D341Med (cell line): ENCODE data around the gene FADS2.
A peak's percentile ranks its signal among the peaks of the same experiment; 100 is the strongest.

ENCODE experiments used
- DNase-seq: peaks from one replicate; pipeline ENCODE4 v3.0.0; 2012; ENCODE audit warnings: low spot score

FADS2 gene

DNA sequence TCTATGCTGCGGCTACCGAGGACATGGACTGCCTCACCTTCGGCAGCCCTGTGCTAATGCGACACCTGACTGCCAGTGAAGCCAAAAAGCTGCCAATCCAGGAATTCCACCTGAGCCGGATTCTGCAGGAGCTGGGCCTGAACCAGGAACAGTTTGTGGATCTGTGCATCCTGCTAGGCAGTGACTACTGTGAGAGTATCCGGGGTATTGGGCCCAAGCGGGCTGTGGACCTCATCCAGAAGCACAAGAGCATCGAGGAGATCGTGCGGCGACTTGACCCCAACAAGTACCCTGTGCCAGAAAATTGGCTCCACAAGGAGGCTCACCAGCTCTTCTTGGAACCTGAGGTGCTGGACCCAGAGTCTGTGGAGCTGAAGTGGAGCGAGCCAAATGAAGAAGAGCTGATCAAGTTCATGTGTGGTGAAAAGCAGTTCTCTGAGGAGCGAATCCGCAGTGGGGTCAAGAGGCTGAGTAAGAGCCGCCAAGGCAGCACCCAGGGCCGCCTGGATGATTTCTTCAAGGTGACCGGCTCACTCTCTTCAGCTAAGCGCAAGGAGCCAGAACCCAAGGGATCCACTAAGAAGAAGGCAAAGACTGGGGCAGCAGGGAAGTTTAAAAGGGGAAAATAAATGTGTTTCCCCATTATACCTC, 32.1 kb upstream of the FADS2 start:
- no peak for DNase-seq

DNA sequence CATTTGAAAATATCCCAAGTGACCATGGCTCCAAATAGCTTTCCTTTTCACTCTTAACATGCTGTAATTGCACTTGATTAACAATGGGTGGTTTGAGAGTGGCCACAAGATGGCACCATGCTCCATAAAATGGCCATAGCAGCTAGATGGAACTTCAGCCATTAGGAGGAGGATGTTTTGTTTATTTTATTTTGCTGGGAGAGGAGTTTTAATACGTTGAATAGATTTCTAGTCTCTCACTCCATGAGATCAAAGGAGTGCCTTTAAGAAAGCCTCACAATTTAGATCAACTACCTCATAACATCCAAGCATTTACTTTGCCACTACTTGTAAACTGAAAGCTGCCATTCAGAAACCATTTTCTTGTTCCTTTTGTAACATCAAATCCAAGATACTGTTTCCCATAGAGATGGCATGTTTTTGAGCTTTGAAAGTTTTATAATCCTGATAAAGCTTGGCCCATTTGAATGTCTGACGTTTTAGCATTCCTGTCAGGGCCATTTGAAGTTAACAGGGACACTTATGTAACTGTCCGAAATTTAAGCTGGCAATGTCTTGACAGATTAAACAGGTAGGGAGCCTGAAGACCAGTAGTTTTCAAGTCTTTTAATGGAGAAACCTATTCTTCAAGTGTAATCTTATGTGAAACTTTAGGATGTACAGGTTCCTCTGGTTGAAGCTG, 30.7 kb upstream of the FADS2 start:
- peak; percentile 54 for DNase-seq

DNA sequence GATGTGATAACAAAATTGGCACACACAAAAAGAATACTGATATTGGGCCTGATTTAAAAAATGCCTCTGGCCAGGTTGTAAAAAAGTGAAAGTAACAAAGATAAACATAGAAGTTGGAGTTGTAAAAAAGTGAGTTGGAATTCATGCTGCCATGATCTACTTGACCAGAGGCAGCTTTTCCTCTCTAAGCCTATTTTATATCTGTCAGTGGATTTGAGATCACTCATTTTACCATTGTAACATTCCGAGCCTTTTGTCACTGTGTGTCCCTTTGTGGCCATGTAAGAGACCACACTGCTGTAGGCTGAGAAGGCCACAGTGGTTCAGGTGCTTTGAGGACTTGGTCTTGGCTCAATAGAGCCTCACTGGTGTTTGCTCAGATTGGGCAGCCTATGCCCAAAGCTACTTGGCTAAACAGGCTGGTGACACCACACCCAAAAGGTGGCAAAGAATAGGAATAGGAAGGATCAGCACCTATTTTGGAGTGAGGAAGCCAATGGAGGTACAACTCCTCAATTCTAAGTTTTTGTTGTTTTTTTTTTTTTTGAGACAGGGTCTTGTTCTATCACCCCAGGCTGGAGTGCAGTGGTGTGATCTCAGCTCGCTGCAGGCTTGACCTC, 28.3 kb upstream of the FADS2 start:
- DNase-seq, result no peak

DNA sequence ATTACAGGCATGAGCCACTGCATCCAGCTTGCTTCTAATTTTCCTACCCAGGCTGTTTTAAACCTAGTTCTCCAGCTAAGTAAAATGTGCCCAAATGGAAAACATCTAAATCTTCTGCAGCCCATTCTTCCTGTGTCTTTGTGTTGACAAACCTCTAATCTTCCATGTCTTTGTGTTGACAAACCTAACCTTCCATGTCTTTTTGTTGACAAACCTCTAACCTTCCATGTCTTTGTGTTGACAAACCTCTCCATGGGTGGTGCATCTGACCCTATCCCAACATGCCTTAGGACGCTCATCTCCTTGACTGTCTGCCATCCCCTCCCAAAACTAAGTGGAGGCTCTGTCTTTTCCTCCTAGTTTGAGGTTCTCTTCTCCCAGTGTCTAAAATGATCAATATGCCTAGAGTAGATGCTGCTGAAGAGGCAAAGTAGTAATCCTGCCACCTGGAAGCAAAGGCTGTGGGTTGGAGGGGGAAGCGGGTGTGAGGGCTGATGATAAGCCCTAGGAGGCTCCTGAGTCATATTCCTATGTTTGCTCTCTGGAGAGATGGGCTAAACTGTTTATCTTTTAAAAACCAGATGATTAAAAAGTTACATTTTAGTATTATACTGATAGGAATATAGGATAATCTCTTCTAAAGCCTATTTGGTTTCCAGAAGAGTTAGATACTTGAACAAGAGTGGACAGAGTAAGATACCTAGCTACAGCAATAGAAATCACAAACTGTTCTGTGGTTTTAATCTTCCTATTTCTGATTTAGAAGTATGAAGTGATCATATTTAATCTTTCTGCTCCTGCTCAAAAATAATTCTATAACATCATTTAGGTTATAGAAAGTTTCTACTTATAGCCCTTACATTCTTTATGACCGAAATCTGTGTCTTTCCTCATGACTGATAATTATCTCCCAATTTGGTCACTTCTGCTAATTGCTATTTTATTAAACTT, 27.5 kb upstream of the FADS2 start:
- no peak for DNase-seq

DNA sequence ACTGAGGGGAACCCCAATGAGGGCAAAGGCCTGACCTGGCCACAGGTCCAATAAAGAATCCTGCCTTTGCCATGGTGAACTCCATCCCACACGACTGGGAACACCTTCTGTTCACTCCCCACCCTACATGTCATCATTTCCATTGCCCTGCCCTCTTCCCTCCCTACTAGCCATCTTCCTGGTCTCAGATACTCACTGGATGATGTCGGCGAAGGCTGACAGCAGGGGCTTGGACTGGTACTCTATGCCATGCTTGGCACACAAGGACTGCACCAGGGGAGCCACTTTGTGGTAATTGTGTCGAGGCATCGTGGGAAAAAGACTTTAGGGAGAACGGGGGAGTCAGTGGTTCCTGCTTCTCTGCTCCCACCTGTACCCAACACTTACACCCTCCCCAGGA, 25.5 kb upstream of the FADS2 start:
- no peak for DNase-seq

DNA sequence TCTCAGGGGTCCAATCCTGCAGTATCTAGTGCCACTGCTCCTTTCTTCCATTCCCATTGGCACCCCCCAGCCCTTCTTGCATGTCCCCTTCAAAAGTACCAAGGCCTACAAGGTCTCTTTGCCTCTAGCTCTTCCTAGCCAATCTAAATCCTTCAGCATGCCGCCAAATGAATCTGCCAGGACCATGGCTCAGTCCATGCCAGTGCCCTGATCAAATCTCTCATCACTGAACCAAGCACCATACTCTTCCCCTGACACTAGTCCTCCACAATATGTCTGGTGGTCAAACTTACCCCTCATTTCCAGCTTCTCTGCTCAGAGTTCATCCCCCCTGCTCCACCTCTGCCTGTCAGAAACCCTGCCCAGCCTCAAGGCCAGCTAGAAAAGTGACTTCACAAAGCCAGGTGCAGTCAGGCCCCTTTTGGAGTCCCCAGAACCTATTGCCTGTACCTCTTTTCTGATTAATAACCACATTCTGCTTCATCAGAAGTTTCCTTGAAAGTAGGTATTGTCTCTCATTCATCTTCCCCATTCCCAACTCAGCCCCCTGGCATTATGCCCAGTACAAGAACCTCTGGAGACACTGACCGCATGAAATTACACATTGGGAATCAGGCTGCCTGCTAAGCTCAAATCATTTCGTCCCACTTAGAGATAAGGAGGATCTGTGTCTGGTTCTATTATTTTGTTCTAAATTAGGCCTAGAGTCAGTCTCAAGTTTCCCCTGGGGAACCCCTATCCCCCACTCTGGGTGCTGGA, 24.0 kb upstream of the FADS2 start:
- no peak for DNase-seq

DNA sequence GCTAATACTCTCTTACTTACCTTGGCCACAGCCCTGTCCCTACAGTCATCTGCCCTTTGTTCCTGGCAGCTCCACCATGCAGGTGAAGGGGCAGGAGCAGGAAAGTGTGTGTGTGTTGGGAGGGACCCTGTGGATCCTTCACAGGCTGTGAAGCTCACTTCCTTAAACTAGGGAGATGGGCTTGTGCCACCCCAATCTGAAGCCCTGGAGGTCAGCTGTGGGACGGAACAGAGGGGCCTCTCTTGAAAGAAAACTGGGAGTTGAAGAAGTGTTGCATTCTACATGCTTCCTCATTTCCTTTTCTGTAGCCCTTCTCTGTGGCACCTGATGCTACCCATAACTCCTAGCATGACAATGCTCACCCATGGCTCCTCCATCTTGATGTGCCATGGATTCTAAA, 23.0 kb upstream of the FADS2 start:
- DNase-seq, result no peak

DNA sequence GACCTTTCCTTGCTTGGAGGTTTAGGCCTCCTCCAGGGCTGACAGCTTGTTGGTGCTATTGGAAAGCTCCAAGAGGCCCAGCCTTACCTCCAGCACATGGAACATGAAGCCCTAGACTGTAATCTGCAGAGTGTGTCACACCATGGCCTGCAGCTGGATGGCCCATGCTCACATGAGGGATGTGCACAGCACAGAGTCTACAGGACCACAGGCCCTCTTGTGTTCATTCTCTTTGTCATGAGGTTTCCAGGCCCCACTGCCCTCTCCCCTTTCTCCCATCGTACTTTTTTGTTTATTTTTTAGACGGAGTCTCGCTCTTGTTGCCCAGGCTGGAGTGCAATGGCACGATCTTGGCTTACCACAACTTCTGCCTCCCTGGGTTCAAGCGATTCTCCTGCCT, 21.3 kb upstream of the FADS2 start:
- DNase-seq, result no peak

DNA sequence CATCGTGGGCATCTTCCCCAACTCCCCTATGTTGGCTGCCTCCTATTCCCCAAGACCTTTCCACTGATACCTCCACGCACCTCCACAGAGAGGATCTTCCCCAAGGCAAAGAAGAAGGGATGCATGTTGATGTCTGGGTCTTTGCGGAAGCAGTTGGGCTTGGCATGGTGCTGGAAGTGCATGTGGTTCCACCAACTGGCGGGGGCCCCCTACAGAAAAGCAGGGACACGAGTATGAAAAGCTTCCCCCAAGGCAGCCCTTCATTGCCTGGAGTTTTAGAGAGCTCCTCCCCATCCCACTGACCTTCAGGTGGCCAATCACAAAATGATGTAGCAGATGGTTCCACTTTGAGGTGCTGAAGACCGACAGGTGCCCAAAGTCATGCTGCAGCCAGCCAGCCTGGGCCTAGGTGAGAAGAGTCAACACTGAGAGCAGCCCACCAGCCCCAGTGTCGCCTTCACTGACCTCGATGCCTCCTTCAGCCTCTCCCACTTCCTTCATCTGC, 17.4 kb upstream of the FADS2 start:
- no peak for DNase-seq

DNA sequence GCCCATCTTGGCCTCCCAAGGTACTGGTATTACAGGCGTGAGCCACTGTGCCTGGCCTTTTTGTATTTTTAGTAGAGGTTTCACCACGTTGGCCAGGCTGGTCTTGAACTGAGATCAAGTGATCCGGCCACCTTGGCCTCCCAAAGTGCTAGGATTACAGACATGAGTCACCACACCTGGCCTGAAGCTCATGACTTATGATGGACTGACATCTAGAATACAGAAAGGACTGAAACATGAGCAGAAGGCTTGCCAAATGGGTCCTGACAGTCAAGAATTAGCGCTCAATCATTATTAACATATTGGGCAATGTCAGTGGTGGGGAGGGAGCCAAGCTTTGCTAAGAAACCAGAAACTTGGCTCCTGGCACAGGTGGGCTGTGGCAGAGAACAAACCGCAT, 16.3 kb upstream of the FADS2 start:
- DNase-seq, result no peak

DNA sequence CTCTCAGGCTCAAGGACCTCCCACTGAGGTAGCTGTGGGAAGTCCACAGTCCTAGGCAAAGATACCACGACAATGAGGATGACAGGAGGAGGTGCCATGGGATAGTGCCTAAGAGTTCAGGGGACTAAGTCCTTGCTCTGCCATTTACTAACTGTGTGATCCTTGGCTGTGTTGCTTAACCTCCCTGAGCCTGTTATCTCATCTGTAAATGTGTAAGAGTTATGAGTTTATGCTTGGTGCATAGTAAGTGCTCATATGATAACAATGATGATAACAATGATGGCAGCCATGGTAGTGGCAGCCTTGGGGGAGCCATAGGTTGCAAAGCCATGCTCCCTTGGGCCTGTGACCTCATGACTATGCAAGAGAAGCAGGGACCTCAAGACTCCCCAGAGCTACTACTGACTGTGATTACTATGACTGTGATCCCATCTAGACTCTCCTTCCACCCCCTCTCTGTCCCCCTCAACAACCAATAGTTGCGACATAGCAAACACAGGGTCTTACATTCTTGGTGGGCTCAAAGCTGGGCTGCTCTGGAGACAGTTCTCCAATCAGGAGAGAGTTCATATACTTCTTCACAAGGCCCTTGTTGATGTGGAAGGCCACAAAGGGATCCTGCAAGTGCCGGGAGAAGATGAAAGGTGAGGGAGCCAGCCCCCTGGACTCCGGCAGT, 15.2 kb upstream of the FADS2 start:
- DNase-seq, result no peak

DNA sequence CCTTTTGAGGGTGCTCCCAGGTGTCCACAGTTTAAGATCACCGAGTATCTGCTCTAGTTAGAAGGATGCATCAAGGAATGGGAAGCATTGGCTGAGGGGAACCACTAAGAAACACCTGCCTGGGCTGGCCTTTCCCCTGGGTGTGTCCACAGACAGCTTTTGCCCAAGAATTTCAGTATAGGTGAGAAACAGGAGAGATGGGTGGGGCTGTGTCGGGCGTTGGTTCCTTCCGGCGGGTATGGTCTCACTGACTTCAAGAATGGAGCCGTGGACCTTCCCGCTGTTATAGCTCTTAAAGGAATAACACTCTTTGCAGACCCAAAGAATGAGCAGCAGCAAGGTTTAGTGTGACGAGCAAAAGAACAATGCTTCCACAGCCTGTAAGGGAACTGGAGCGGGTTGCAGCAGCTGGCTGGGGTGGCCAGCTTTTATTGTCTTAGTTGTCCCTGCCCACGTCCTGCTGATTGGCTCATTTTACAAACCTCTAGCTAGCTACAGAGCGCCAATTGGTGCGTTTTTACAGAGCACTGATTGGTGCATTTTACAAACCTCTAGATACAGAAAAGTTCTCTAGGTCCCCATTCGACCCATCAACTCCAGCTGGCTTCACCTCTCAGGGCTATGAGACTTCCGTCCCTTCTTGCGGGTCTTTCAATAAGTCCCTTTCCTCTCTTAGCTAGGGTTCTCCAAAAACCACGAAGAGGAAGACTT, 13.7 kb upstream of the FADS2 start:
- DNase-seq, result no peak

DNA sequence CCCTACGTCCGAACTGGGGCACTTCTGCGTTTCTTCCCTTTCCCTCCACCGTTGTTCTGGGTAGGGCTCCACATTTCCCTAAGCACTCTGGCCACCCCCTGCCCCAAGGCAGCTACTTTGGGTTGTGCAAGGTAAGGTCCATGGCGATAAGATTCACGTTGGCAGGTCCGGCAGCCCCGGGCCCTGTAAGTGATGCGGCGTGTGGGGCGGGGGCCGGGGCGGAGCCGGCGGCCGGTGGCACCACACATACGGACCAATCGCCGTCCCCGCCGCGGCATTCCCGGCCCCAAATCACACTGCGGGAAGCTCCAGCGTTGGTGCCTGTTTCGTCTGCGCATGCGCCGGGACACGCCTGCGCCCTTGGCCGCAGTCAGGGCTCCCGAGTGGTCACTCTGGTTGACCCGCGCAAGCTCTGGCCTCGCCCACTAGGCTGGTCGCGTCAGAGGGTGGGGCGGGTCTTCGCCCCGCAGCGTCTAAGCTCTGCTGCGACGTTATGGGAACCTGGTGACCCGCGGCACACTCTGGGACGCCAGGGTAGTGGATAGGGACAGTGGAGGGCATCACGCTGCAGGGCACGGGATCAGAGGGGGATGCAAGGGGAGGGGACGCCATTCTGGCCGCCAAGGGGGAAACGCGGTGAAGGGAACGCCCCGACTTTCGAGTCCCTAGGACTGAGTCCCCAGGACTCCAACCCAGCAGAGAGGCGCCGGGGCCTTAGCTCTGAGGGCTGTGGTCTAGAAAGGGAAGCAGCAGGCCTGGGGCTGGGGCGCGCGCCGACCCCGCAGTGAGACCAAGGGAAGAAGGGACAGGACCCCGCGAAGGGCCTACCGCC, 12.9 kb upstream of the FADS2 start:
- DNase-seq, result peak; percentile 94

DNA sequence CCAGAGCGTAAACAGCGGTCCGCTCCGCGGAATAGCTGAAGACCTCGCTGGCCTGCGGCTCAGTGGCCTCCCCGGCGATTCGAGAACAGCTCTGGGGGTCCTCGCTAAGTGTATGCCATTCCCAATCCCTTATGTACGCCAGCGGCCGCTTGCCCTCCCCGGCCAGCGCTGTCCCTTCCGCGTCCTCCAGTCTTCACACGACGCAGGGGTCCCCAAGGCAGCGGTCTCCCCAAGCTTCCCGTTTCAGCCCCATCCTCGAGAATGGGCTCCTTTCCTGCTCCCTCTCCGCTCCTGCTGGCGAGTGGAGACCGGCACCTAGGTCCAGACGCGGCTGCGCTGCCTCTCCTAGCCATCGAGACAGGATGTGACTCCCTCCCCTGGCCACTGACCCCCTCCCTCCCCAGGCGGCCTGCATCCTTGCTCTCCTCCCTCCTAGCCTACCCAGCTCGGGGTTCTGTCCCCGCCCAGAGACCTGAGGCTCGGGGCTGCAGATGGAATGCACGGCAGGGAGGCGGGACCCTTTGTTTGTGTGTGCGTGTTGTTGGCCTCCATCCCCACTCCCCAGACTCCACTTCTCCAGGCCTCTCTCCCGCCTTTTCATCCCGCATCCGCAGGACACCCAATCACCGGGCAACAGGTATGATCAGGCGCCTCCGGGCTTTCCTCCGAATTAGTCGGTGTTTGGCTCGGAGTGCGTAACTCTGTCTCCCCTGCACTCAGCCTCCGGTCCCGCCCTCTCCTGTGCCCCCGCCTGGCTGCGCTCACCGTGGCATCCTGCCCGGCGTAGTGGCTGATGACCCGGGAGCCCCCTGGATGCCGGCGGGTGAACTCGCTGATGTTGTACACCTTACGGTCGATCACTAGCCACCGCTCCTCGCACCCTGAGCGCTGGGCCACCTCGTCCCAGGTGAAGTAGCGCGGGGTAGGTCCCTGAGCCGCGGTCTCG, 12.0 kb upstream of the FADS2 start:
- peak; percentile 53 for DNase-seq

DNA sequence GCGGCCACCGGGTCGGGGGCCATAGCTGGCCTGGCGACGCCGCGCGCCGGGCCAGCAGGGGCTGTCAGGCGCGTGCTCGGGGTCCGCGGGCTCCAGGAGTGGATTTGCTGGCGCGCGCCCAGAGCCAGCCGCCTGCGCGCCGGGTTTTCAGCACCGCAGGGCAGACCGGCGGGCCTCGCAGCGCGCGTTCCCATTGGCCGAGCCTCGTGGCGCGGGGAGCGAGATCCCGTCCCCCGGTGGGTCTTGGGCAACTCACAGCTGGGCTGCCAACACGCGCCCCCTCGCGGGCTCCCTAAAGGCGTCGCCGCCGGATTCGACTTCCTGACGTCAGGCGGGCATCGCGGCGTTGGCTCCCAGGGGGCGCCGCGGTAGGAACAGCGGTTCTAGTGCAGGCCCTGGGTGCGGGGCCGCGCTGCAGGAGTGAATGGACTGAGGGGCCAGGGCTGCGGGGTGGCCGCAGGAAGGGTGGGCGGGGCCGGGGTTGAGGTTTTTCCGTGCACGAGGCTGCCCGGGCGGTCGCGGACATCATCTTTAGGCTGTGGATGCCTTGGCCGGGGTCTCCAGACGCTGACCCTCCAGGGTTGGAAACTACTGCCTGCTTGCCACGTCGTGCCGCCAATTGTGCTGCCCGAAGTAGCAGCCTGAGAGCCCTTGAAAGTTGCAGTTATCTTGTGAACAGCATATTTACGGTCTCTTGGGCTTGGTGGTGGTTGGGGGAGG, 11.2 kb upstream of the FADS2 start, which contains the start of gene FADS1:
FADS1 (minus strand) TSS at position 268 of the 720 bp plus-strand sequence; CDS start at position 194, 74 bp downstream.
- peak; percentile 96 for DNase-seq

DNA sequence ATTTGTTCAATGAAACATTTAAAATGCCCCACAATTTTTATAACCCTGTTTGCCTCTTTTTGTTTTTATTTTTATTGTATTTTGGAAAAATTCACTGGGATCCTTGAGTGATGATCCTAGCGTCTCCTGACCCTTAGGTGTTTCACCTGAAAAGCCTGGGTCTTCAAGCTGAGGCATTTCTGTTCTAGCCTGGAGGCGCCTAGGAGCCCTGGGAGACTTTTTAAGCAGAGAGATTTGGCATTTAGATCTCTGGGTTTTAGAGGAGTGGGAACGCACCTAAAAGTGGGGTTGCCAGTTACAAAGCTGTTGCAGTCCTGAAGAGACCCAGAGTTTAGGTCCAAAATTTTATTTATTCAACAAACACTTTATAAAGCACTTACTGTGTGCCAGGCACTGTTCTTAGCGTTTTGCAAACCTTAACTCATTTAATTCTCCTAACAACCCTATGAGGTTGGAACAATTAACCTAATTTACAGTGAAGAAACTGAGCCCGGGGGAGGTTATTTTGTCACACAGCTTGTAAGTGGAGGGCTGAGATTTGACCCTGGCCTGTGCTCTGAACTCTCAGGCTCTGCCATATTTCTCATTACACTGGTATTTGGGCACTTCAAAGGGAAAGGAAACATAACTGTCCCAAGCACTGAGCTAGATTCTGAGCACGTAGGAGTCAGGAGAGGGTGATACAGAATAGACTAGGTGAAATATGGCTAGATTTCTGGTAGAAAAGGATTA, 10.5 kb upstream of the FADS2 start:
- no peak for DNase-seq

DNA sequence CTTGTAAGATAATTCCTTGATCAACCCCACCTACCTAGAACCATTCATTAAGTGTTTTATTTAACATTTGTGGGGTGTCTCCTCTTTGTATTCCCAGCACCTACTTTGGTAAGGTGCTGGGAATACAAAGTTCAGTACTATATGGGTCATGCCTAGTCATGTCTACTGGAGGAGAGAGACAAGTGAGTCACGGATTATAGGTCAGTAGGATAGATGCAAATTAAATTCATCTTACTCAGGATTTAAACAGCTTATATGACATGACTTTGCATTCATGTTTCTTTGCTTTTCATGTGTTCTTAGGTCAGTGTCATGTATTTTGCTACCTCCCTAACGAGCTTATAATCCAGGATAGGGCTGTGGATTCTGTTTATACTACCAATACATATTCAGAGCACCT, 7.9 kb upstream of the FADS2 start:
- no peak for DNase-seq
